ENCODE data around the gene ALG9.

- no peak for TF ChIP-seq POLR2A (IDR thresholded peaks at IDR 0.05)
- no peak for TF ChIP-seq CTCF (IDR thresholded peaks at IDR 0.05)
Observed at GRCh38 chr11:111788051-111788450, 83.3 kb downstream of the ALG9 start.

All from breast epithelium (tissue), 3 donors.